Thoracic aorta (tissue), 2 donors: Measurements from ENCODE around the gene PLA2G12A. TPM values are rescaled to one million over a fixed set of nuclear protein-coding genes. Genes with fewer than 3 reads are reported as not detected.

ENCODE experiments used
- ATAC-seq: fragments of 150-250 bp; one replicate; pipeline ENCODE4 v1.8.0; 2017; ENCODE audit warnings: low read depth; ENCODE audit not compliant: insufficient number of reproducible peaks, low FRiP score
- DNase-seq: peaks from one replicate; pipeline ENCODE4 v3.0.0-alpha.2; 2020; ENCODE audit warnings: low spot score
- H3K27ac ChIP-seq, 2 donors: fragments of 200-600 bp; sonication (generic); 1 replicate in 1 of 2; 2 replicates in 1 of 2; pipeline ENCODE4 v1.5.1; 2016; ENCODE audit warnings: mild to moderate bottlenecking in 2 of 2, moderate library complexity in 2 of 2
- H3K27me3 ChIP-seq: fragments of 200-600 bp; sonication (generic); replicated peaks from 2 replicates; pipeline ENCODE4 v1.6.0; 2016; ENCODE audit warnings: mild to moderate bottlenecking; ENCODE audit not compliant: insufficient read depth
- H3K36me3 ChIP-seq: fragments of 200-600 bp; sonication (generic); one replicate; pipeline ENCODE4 v1.5.1; 2016
- H3K4me1 ChIP-seq, 2 donors: fragments of 200-600 bp; sonication (generic); 1 replicate in 1 of 2; 2 replicates in 1 of 2; pipeline versions ENCODE4 v1.5.1 to v1.6.0; 2016; ENCODE audit warnings: low read depth in 2 of 2, mild to moderate bottlenecking in 1 of 2; ENCODE audit not compliant: control insufficient read depth in 1 of 2
- H3K4me3 ChIP-seq: fragments of 200-600 bp; sonication (generic); 2 replicates; pipeline ENCODE4 v1.5.1; 2016; ENCODE audit warnings: mild to moderate bottlenecking
- H3K9me3 ChIP-seq: fragments of 200-600 bp; sonication (generic); 2 replicates; pipeline ENCODE4 v1.5.1; 2016
- total RNA-seq, 2 donors: library from RNA; depleted of rRNA; stranded (reverse); fragments of >200 nt; gene quantifications; one replicate each; pipeline versions ENCODE4 v1.1.0 to v1.2.3, GENCODE V29; 2016
- TF ChIP-seq, protein P1 (sequence below): fragments of 200-600 bp; sonication (generic); IDR thresholded peaks from one replicate; pipeline ENCODE4 v1.5.1; 2019; ENCODE audit warnings: antibody characterized with exemption

PLA2G12A gene
- total RNA-seq, 2 donors from 2014 or later, result 20.3 to 635 TPM

GRCh38 chr4:109748114-109748513 is 18.2 kb upstream of the PLA2G12A start:
- TF ChIP-seq, protein P1, sequence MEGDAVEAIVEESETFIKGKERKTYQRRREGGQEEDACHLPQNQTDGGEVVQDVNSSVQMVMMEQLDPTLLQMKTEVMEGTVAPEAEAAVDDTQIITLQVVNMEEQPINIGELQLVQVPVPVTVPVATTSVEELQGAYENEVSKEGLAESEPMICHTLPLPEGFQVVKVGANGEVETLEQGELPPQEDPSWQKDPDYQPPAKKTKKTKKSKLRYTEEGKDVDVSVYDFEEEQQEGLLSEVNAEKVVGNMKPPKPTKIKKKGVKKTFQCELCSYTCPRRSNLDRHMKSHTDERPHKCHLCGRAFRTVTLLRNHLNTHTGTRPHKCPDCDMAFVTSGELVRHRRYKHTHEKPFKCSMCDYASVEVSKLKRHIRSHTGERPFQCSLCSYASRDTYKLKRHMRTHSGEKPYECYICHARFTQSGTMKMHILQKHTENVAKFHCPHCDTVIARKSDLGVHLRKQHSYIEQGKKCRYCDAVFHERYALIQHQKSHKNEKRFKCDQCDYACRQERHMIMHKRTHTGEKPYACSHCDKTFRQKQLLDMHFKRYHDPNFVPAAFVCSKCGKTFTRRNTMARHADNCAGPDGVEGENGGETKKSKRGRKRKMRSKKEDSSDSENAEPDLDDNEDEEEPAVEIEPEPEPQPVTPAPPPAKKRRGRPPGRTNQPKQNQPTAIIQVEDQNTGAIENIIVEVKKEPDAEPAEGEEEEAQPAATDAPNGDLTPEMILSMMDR, result no peak
- ATAC-seq (no peak), DNase-seq (no peak)
- Histone ChIP-seq H3K36me3 (no peaks in the 10 kb centered on the region), H3K27me3 (no peaks in the 10 kb centered on the region), H3K4me1 (no peaks in the 10 kb centered on the region), H3K27ac (no peak overlapping the region), H3K9me3 (no peaks in the 10 kb centered on the region), H3K4me3 (no peak overlapping the region)

DNA sequence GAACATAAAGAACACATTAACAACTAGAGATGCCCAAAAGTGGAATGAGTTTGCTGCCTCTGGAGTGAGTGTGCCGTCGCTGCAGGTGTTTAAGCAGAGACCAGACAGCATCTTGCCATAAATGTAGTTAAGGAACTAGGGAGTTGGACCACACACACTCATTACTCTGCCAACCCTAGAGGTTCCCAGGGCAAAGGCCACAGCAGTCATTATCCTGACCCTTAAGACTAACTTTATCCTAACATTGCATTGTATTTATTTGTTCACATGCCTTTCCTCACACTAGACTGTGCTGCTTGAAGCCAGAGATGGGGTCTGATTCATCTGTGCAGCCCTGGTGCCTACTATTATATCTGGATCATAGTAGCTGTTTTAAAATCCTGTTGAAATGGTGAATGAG is 16.9 kb upstream of the PLA2G12A start:
- Histone ChIP-seq H3K27me3 (no peaks in the 10 kb centered on the region), H3K36me3 (no peaks in the 10 kb centered on the region), H3K27ac (no peak overlapping the region), H3K4me3 (no peak overlapping the region), H3K9me3 (no peaks in the 10 kb centered on the region), H3K4me1 (no peaks in the 10 kb centered on the region)
- TF ChIP-seq, protein P1, result no peak
- no peak for ATAC-seq
- DNase-seq, result no peak

- H3K27ac ChIP-seq, result no peak overlapping the region
- ATAC-seq (no peak), DNase-seq (no peak)
- no peaks in the 10 kb centered on the region for H3K27me3 ChIP-seq
- TF ChIP-seq, protein P1, result no peak
- H3K36me3 ChIP-seq, result no peaks in the 10 kb centered on the region
- H3K4me3 ChIP-seq, result no peak overlapping the region
- H3K9me3 ChIP-seq, result no peaks in the 10 kb centered on the region
- H3K4me1 ChIP-seq, result no peaks in the 10 kb centered on the region
These were observed 16.0 kb upstream of the PLA2G12A start for GRCh38 chr4:109745830-109746229.

DNA sequence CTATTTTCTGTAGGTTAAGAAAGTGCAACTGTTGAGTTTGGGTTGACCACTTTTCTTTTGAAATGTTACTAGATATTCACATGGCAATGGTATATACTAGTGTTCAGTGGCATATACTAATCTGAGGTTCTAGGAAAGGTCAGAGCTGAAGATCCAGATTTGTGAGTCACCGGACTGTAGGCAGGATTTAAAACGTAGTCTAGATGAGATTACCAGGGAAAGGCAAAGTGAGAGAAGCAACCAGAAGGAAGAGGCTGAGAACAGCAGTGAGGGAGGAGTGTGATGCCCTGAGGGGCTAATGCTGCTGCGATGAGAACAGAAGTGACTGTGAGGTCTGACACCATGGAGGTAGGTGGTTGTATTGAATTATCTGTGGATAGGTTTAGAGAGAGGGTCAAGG is 9.7 kb upstream of the PLA2G12A start:
- H3K9me3 ChIP-seq, result no peaks in the 10 kb centered on the region
- H3K27me3 ChIP-seq, result no peaks in the 10 kb centered on the region
- TF ChIP-seq, protein P1, result no peak
- H3K4me1 ChIP-seq, result no peaks in the 10 kb centered on the region
- no peak for ATAC-seq
- no peaks in the 10 kb centered on the region for H3K36me3 ChIP-seq
- DNase-seq, result no peak
- H3K4me3 ChIP-seq, result no peak overlapping the region
- H3K27ac ChIP-seq, result no peak overlapping the region

- Histone ChIP-seq H3K4me3 (no peak overlapping the region), H3K9me3 (no peaks in the 10 kb centered on the region)
These were observed 8.4 kb upstream of the PLA2G12A start for GRCh38 chr4:109738104-109738872.

More at GRCh38 chr4:109738104-109738872, 8.4 kb upstream of the PLA2G12A start:
- Histone ChIP-seq H3K27me3 (no peaks in the 10 kb centered on the region), H3K4me1 (no peaks in the 10 kb centered on the region), H3K36me3 (no peaks in the 10 kb centered on the region), H3K27ac (no peak overlapping the region)
- no peak for DNase-seq
- no peak for ATAC-seq
- TF ChIP-seq, protein P1, result no peak
